ENCODE results near the gene NECAB3.

Gene NECAB3

DNA sequence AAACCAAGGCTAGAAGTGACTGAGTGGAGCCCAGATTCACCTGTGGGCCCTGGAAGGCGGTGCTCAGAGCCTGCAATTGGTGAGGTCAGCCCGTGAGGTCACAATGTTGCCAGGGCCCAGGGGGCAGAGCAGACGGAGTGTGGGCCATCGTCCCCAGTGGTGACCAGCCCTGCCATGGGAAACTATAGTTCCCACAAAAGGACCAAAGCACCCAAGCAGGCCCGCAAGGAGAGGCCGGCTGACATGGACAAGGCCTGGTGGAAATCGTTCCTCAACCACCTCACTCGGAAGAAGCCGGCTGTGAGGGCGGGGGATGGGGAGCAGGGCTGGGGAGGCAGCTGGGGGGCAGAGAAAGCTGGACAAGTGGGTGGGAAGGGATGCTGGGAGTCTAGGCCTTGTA, 12.1 kb downstream of the NECAB3 start, which contains the start of gene C20orf144:
TSS of gene C20orf144 (plus strand) at position 156 of the 400 bp plus-strand sequence. CDS start at position 175, 19 bp downstream.
- no peaks in the 10 kb centered on the region for H3K27me3 ChIP-seq (ENCODE audit: low read length)
- peak within 1 kb of the TSS; percentile 77 for H3K4me3 ChIP-seq (ENCODE audit: insufficient read depth, low read length, poor library complexity, severe bottlenecking)
- H3K36me3 ChIP-seq (ENCODE audit: low read length): no peaks in the 10 kb centered on the region
- H3K9me3 ChIP-seq (ENCODE audit: insufficient read depth, low read length): no peaks in the 10 kb centered on the region
- H3K9me2 ChIP-seq (replicated peaks; ENCODE audit: insufficient read depth, low read length): no peaks in the 10 kb centered on the region
- TF ChIP-seq EZH2phosphoT487 (conservative IDR thresholded peaks at IDR 0.05; ENCODE audit: low read length) (no peak), CTCF (IDR thresholded peaks at IDR 0.05; ENCODE audit: insufficient read depth, low read length, poor library complexity, severe bottlenecking) (no peak)
- H3K79me2 ChIP-seq (ENCODE audit: insufficient read depth, low read length): peaks cover 8% of the 10 kb centered on the region; the same call in 1 of the 2 replicates
- H3F3A ChIP-seq (ENCODE audit: insufficient read depth): peaks cover 16% of the 10 kb centered on the region
- peak within 1 kb of the TSS; percentile 81 for H2AFZ ChIP-seq (ENCODE audit: low read depth, low read length, severe bottlenecking)
- H3K9ac ChIP-seq (ENCODE audit: low read length): peak within 1 kb of the TSS; percentile 86
- H4K20me1 ChIP-seq (ENCODE audit: low read depth, low read length): no peaks in the 10 kb centered on the region
- H3K4me2 ChIP-seq (ENCODE audit: low read depth, low read length, poor library complexity, severe bottlenecking): peak within 1 kb of the TSS; percentile 90
- H3K27ac ChIP-seq (ENCODE audit: low read depth, low read length): peak within 1 kb of the TSS; percentile 75

DNA sequence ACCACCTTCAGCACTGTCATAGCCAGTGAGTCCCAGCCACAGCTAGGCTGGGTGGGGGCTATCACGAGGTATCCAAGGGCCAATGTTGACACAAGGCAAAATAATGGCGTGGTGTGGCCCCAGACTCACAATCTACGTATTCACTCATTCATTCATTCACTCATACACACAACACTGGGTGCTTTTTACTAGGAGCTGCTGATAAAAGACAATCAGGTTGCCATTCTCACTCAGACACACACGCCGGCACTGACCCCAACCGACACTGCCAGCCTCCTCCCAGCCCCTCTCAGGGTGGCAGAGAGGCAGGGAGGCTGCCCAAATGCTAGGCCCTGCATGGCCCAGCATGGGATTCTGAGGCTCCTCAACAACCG, 13.6 kb downstream of the NECAB3 start:
- Histone ChIP-seq H3K9me2 (replicated peaks; ENCODE audit: insufficient read depth, low read length) (no peaks in the 10 kb centered on the region), H3K36me3 (ENCODE audit: low read length) (no peaks in the 10 kb centered on the region), H3K9me3 (ENCODE audit: insufficient read depth, low read length) (no peaks in the 10 kb centered on the region), H3K9ac (ENCODE audit: low read length) (no peak overlapping the region), H3K4me3 (ENCODE audit: insufficient read depth, low read length, poor library complexity, severe bottlenecking) (no peak overlapping the region), H3K27ac (ENCODE audit: low read depth, low read length) (no peak overlapping the region), H4K20me1 (ENCODE audit: low read depth, low read length) (no peaks in the 10 kb centered on the region), H3F3A (ENCODE audit: insufficient read depth) (peaks cover 4% of the 10 kb centered on the region; the same call in 1 of the 2 replicates), H3K27me3 (ENCODE audit: low read length) (no peaks in the 10 kb centered on the region), H3K79me2 (ENCODE audit: insufficient read depth, low read length) (peaks cover 8% of the 10 kb centered on the region; the same call in 1 of the 2 replicates), H2AFZ (ENCODE audit: low read depth, low read length, severe bottlenecking) (no peak overlapping the region), H3K4me2 (ENCODE audit: low read depth, low read length, poor library complexity, severe bottlenecking) (no peak overlapping the region)
- no peak for TF ChIP-seq EZH2phosphoT487 (conservative IDR thresholded peaks at IDR 0.05; ENCODE audit: low read length)
- TF ChIP-seq CTCF (IDR thresholded peaks at IDR 0.05; ENCODE audit: insufficient read depth, low read length, poor library complexity, severe bottlenecking): no peak

- TF ChIP-seq EZH2phosphoT487 (conservative IDR thresholded peaks at IDR 0.05; ENCODE audit: low read length) (no peak), CTCF (IDR thresholded peaks at IDR 0.05; ENCODE audit: insufficient read depth, low read length, poor library complexity, severe bottlenecking) (no peak)
- Histone ChIP-seq H3K36me3 (ENCODE audit: low read length) (no peaks in the 10 kb centered on the region), H3K9me2 (replicated peaks; ENCODE audit: insufficient read depth, low read length) (no peaks in the 10 kb centered on the region), H3F3A (ENCODE audit: insufficient read depth) (no peaks in the 10 kb centered on the region), H3K79me2 (ENCODE audit: insufficient read depth, low read length) (peaks cover 8% of the 10 kb centered on the region; the same call in 1 of the 2 replicates), H4K20me1 (ENCODE audit: low read depth, low read length) (no peaks in the 10 kb centered on the region), H3K27me3 (ENCODE audit: low read length) (no peaks in the 10 kb centered on the region), H3K4me2 (ENCODE audit: low read depth, low read length, poor library complexity, severe bottlenecking) (no peak overlapping the region), H3K4me3 (ENCODE audit: insufficient read depth, low read length, poor library complexity, severe bottlenecking) (no peak overlapping the region), H3K9me3 (ENCODE audit: insufficient read depth, low read length) (no peaks in the 10 kb centered on the region), H3K9ac (ENCODE audit: low read length) (no peak overlapping the region), H2AFZ (ENCODE audit: low read depth, low read length, severe bottlenecking) (no peak overlapping the region), H3K27ac (ENCODE audit: low read depth, low read length) (no peak overlapping the region)
Measured at GRCh38 chr20:33660035-33660684, 14.1 kb downstream of the NECAB3 start.
